GM13977 (cell line): Measurements from ENCODE around the gene PRSS8.

Experiments used
- DNase-seq: peaks from one replicate; pipeline ENCODE4 v3.0.0; 2012; ENCODE audit warnings: low spot score
- CTCF ChIP-seq: IDR thresholded peaks from 2 replicates; pipeline ENCODE4 v1.5.1; 2012; ENCODE audit warnings: mild to moderate bottlenecking, control low read depth; ENCODE audit not compliant: insufficient read depth; ENCODE audit errors: extremely low read depth, missing control alignments
- in situ Hi-C: fragments of 300-500 bp; cut with MboI; formaldehyde crosslinking; loops from one replicate; pipeline ENCODE4 v1.12.0; 2022; ENCODE audit warnings: low sequenced_read_pairs, low pct_unique_long_range_greater_than_20kb, mixed read lengths, inconsistent platforms; ENCODE audit not compliant: unreplicated experiment

Gene PRSS8

DNA sequence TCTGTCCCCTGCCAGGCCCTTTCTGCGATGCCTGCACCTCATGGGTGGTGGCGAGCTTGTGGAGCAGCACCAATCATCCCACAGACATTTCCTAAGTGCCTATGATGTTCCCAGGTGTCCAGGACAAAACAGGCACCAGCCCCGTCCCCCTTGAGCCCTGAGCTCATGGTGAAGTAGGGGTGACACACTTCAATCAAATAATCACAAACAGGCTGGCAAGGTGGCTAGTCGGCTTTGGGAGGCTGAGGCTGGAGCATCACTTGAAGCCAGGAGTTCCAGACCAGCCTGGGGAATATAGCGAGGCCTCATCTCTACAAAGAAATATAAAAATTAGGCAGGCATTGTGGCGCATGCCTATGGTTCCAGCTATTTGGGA, 748 bp upstream of the PRSS8 start:
- TF ChIP-seq CTCF = no peak
- in situ Hi-C loops = no loop called here
- no peak for DNase-seq

DNA sequence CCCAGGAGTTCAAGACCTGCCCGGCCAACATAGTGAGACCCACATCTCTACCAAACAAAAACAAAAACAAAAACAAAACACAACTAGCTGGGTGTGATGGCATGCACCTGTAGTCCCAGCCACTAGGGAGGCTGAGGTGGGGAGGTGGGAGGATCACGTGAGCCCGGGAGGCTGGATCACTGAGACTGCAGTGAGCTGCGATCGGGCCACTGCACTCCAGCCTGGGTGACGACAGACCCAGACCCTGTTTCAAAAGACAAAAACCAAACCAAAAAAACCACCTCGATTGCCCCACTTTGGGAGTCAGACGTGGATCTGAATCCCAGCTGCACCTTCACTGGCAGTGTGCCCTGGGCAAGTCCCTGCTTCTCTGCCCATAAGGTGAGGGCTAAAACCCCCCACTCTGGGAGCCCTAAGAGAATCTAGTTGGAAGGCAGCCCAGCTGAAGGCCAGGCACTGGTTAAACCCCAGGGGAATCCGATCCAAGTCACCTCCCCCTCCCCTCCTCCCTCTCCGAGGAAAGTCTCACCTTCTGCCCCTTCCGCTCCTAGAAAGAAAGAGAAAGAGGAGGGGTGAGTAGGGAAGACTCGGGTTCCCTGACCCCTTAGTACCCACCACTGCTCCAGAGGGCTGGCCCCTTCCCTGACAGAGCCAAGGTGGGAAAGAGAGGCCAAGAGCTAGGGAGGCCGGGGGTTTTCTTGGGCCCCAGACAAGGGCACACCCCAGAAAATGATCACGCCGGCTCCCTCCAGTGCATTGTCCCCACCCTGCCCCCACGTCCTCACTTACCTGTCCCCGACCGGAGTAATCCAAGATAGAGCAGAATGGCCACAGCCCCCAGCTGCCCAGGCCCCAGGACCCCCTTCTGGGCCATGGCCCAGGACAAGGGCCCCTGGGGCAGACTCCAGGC, 647 bp downstream of the PRSS8 start:
- in situ Hi-C loops = no loop called here
- DNase-seq = no peak
- TF ChIP-seq CTCF = no peak

DNA sequence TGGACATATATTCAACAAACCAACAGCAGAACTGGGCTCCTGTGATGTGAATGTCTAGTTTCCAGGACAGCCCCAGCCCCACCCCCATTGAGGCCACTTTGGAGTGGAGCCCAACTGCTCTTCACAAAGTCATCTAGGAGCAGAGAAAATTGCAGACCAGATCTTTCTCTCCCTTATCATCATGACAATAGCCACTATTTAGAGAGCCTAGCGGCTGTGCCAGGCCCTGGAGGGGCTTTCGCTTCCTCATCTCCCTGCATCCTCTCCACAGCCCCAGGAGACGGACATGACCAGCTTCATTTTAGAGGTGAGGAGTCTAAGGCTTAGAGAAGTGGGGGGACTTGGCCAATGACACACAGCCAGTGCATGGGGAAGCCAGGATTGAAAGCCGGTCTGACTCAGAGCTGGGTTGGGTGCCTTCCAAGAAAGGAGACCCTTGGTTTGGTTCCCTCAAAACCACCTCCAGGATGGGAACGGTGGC, 1.4 kb downstream of the PRSS8 start:
- no peak for DNase-seq
- in situ Hi-C loops = no loop called here

DNA sequence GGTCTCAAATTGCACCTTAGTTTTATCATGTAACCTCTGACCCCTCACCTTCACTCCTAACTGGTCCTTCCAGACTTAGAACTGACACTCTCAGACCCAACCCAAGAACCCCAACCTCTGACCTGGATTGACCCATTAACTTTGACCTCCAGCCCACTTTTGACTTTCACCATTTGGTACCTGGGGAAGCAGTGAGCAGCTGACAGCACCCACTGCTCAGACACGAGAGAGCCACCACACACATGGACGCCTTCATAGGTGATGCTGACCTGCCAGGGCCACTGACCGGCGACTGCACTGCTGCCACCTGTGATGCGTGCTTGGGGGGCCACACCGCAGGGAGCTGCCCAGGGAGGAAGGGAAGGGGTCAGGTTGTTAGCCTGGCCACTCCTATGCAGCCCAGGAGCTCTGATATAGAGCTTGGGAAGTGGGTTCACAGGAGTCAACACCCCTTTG, 2.5 kb downstream of the PRSS8 start:
- in situ Hi-C loops = no loop called here
- TF ChIP-seq CTCF = no peak

More for the DNA sequence above, 1.4 kb downstream of the PRSS8 start:
- TF ChIP-seq CTCF = no peak

DNA sequence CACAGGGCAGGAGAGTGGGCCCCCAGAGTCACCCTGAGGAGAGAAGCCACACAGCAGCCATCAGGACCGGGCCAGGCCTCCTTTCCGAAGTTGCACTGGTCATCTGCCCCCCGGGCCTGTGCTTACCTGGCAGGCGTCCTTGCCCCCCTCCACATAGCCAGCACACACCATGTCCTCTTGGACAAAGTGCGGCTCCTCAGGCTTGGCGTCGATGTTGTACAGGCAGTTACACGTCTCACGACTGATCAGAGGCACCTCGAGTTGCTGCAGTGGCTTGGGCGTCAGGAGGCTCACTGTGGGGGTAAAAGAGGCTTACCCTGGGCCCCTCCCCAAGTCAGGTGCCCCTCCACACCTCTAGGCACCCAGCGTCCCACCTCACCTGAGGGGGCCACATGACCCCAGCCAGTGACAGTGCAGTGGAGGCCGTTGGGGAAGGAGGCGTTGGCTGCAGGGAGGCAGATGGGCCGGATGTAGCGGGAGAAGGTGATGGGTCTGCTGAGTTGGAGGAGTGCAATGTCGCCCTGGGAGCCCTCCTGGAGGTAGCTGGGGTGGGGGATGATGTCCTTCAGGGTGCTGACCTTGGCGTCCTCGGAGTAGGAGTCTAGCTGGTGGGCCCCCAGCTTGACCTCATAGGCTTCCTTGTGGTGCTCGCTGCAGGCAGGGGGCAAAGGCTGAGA, 3.1 kb downstream of the PRSS8 start:
- in situ Hi-C loops = no loop called here
- no peak for TF ChIP-seq CTCF
- DNase-seq = no peak

More for the DNA sequence above, 2.5 kb downstream of the PRSS8 start:
- no peak for DNase-seq

DNA sequence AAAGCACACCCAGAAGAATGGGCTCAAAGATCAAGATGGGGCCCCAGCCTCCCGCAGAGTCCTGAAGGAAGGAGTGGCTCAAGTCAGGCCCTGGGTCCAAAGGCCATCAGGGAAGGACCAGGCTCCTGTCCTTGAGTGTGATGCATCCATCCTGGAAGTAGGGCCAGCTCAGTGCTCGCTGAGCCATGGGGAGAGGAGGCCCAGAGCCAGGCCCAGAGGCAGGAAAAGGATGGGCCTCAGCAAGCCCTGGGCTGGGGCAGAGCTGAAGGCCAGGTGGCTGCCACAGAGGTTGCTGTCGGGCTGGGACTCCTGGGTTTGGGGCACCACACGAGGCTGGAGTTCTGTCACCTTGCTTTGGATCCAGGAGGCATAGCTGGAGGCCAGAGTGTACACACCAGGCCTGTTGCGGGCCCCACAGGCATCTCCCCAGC, 3.7 kb downstream of the PRSS8 start:
- no peak for DNase-seq
- no peak for TF ChIP-seq CTCF
- in situ Hi-C loops = no loop called here
